Mucosa of rectum (tissue), 2 donors: Measurements from ENCODE around the gene KRTAP13-4.

Experiments used
- H3K27ac ChIP-seq, 2 donors: one replicate each; pipeline ENCODE4 v1.7.0; 2013; ENCODE audit warnings: inconsistent platforms in 2 of 2, low read depth in 2 of 2, low read length in 2 of 2
- H3K27me3 ChIP-seq, 2 donors: one replicate each; pipeline ENCODE4 v1.7.0; 2013; ENCODE audit warnings: low read length in 2 of 2; ENCODE audit not compliant: control insufficient read depth in 2 of 2, insufficient read depth in 2 of 2
- H3K36me3 ChIP-seq, 2 donors: one replicate each; pipeline ENCODE4 v1.7.0; 2013; ENCODE audit warnings: low read length in 2 of 2; ENCODE audit not compliant: control insufficient read depth in 2 of 2, insufficient read depth in 2 of 2
- H3K4me1 ChIP-seq, 2 donors: one replicate each; pipeline ENCODE4 v1.7.0; 2013; ENCODE audit warnings: low read length in 2 of 2, mild to moderate bottlenecking in 1 of 2; ENCODE audit not compliant: control insufficient read depth in 2 of 2, insufficient read depth in 2 of 2
- H3K4me3 ChIP-seq, 2 donors: one replicate each; pipeline ENCODE4 v1.7.0; 2013; ENCODE audit warnings: low read length in 2 of 2
- H3K9ac ChIP-seq, 2 donors: one replicate each; pipeline ENCODE4 v1.7.0; 2013; ENCODE audit warnings: low read length in 2 of 2, low read depth in 1 of 2, mild to moderate bottlenecking in 1 of 2
- H3K9me3 ChIP-seq, 2 donors: one replicate each; pipeline ENCODE4 v1.7.0; 2013; ENCODE audit warnings: low read length in 2 of 2; ENCODE audit not compliant: control insufficient read depth in 2 of 2
- donor health status: healthy.
- donor health status: Normal muscosa, but diverticular disease.

Gene KRTAP13-4, protein sequence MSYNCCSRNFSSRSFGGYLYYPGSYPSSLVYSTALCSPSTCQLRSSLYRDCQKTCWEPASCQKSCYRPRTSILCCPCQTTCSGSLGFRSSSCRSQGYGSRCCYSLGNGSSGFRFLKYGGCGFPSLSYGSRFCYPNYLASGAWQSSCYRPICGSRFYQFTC

DNA sequence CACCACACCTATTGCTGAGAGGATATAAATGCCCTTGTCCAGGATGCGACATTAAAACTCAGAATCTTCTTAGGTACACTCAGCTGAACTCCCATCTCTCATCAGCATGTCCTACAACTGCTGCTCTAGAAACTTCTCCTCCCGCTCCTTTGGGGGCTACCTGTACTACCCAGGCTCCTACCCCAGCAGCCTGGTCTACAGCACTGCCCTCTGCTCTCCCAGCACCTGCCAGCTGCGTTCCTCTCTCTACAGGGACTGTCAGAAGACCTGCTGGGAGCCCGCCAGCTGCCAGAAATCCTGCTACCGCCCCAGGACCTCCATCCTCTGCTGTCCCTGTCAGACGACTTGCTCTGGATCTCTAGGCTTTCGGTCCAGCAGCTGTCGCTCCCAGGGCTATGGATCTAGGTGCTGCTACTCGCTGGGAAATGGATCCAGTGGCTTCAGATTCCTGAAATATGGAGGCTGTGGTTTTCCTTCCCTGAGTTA lies at the start of gene KRTAP13-4:
Gene KRTAP13-4 (plus strand): TSS at position 51 of the 486 bp plus-strand sequence. CDS start 56 bp downstream, at position 107.
- H3K27me3 ChIP-seq, result no peaks in the 10 kb centered on the region
- H3K36me3 ChIP-seq, result no peaks in the 10 kb centered on the region
- H3K9ac ChIP-seq, result no peak within 1 kb of the TSS
- H3K4me1 ChIP-seq, result no peaks in the 10 kb centered on the region
- H3K4me3 ChIP-seq, result no peak within 1 kb of the TSS
- H3K27ac ChIP-seq, result no peak within 1 kb of the TSS
- no peaks in the 10 kb centered on the region for H3K9me3 ChIP-seq

DNA sequence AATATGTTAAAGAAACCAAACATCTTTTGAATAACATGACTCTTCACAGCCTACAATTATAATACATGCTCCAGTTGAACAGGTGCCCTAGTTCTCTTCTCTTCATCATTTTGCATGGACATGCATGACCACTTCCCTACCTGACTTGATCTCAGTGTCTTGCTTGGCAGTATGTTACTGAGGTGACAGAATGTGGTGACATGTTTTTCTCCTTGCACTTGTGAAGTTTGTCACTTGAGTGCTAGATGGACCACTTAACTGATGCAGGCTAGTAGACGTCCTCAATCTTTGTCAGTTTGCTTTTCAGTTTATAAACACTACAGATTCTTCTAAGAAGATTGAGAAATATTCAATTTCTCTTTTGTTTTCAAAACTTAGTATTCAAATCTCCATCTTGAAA lies 47.8 kb upstream of the KRTAP13-4 start:
- Histone ChIP-seq H3K9me3 (no peaks in the 10 kb centered on the region), H3K9ac (no peak overlapping the region), H3K4me3 (no peak overlapping the region), H3K27ac (no peak overlapping the region), H3K4me1 (no peaks in the 10 kb centered on the region), H3K27me3 (no peaks in the 10 kb centered on the region), H3K36me3 (no peaks in the 10 kb centered on the region)

DNA sequence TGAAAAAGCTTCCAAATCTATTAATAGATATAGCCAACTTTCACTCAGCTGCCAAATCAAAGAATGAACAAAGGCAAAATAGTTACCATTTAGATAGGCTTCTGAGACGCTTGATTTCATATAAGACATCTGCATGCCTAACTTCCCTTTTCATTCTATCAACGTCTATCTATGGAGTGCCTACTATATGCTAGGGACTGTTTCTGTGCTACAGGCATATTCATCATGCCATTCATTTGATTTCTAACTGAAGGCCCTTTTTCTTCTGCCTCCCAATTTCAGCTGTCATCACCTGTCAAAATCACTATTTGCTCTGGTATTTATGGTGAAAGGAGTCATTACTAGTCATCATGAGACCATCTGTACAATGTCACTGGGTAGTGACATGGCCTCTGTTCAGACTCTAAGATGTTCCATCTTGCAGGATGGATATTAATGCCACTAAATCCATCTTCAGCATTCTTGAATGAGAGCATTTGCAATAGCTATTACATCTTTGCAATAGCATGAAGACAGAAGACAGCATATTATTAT lies 38.5 kb upstream of the KRTAP13-4 start:
- H3K9ac ChIP-seq, result no peak overlapping the region

DNA sequence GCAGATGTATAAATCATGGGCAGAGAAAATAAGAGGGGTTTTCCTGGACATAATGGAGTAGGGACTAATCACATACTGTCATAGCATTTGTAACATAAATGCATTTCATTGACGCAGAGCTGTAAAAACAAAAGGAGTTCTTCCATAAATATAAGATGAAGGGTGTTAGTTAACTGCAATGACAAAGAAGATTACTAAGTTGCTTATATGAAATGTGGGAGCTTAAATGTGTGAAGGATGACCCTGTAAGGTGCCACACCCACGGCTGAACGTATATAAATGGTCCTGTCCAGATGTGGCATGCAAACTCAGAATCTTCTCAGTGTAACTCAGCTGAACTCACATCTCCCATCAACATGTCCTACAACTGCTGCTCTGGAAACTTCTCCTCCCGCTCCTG lies 34.3 kb upstream of the KRTAP13-4 start, which contains the start of gene KRTAP13-1:
Gene KRTAP13-1 (plus strand): TSS at position 301 of the 400 bp plus-strand sequence. CDS start 56 bp downstream, at position 357.
- H3K27ac ChIP-seq, result no peak within 1 kb of the TSS
- H3K4me1 ChIP-seq, result no peaks in the 10 kb centered on the region

More for the DNA sequence above, 38.5 kb upstream of the KRTAP13-4 start:
- Histone ChIP-seq H3K4me1 (no peaks in the 10 kb centered on the region), H3K4me3 (no peak overlapping the region), H3K27me3 (no peaks in the 10 kb centered on the region), H3K9me3 (no peaks in the 10 kb centered on the region), H3K27ac (no peak overlapping the region), H3K36me3 (no peaks in the 10 kb centered on the region)

DNA sequence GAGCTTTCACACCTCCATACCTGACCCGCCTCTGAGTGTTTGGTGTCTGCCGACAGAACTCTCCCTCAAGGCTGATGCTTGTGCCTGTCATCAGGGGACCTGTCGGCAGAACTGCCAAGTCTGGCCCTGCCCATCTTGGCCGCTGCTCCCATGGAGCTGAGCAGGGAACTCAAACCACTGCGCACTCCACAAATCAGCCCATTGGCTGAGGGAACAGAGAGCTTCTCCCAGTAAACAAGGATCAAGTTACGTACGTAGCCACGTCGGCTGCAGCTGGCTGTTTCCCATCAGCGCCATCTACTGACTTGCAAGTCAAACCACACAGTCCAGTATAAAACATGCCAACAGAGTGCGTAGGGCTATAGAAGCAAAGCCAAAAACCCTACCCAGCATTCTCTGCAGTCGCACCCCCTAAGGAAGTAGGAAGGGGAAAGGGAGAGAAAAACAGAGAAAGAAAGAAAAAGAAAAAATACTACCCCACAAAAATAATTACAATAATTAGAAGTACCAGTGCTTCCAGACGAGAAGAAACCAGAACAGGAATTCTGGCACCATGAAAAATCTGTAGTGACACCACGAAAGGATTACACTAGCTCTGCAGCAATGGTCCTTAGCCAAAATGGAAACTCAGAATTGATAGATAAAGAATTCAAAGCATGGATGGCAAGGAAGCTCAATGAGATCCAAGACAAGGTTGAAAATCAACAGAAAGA lies 21.1 kb upstream of the KRTAP13-4 start:
- Histone ChIP-seq H3K27ac (no peak overlapping the region), H3K27me3 (no peaks in the 10 kb centered on the region), H3K4me1 (no peaks in the 10 kb centered on the region), H3K9ac (no peak overlapping the region), H3K36me3 (no peaks in the 10 kb centered on the region), H3K4me3 (peak overlapping the region; percentile 9 to 50), H3K9me3 (no peaks in the 10 kb centered on the region)

More for the DNA sequence above, 34.3 kb upstream of the KRTAP13-4 start, which contains the start of gene KRTAP13-1:
- no peak within 1 kb of the TSS for H3K4me3 ChIP-seq
- no peaks in the 10 kb centered on the region for H3K9me3 ChIP-seq
- no peaks in the 10 kb centered on the region for H3K36me3 ChIP-seq
- H3K27me3 ChIP-seq, result no peaks in the 10 kb centered on the region
- no peak within 1 kb of the TSS for H3K9ac ChIP-seq

DNA sequence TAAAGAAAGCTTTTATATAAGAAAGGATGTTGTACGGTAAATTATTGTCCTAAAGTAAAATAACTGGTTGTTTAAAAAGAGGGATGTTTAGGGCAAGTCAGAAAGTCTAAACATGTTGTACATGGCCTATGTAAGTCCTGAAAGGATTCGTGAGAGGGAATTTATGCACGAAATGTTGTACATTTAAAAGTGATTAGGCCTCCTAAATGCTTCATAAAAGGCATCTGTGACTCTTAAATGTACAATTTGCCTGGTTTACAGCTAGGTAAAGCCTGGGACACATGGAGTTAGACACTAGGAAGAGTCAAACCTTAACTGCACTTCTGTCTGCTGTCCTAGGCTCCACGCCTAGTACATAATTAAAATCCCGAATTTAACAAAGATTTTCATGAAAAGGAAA lies 14.0 kb upstream of the KRTAP13-4 start:
- no peaks in the 10 kb centered on the region for H3K4me1 ChIP-seq
- H3K4me3 ChIP-seq, result no peak overlapping the region
- H3K9me3 ChIP-seq, result no peaks in the 10 kb centered on the region
- H3K36me3 ChIP-seq, result no peaks in the 10 kb centered on the region
- no peak overlapping the region for H3K9ac ChIP-seq
- no peaks in the 10 kb centered on the region for H3K27me3 ChIP-seq
- no peak overlapping the region for H3K27ac ChIP-seq

DNA sequence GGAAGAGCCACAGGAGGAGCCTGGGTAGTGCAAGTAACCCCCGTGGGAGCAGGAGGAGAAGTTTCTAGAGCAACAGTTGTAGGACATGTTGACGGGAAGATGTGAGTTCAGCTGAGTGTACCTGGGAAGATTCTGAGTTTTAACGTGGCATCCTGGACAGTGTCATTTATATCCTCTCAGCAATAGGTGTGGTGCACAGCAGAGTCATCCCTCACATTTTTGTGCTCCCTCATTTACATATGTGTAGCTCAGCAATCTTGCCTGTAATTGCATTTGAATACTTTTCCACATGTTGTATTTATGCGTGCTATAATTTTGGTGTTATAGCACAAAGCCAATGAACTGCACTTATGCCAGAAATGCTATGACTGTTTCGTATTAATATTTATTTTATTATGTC lies 4.2 kb upstream of the KRTAP13-4 start, which contains the start of gene KRTAP13-3:
Gene KRTAP13-3 (minus strand): TSS at position 101 of the 400 bp plus-strand sequence. CDS start 14 bp downstream, at position 87.
- Histone ChIP-seq H3K9me3 (no peaks in the 10 kb centered on the region), H3K4me1 (no peaks in the 10 kb centered on the region), H3K27me3 (no peaks in the 10 kb centered on the region), H3K4me3 (no peak within 1 kb of the TSS), H3K9ac (no peak within 1 kb of the TSS), H3K36me3 (no peaks in the 10 kb centered on the region), H3K27ac (no peak within 1 kb of the TSS)

DNA sequence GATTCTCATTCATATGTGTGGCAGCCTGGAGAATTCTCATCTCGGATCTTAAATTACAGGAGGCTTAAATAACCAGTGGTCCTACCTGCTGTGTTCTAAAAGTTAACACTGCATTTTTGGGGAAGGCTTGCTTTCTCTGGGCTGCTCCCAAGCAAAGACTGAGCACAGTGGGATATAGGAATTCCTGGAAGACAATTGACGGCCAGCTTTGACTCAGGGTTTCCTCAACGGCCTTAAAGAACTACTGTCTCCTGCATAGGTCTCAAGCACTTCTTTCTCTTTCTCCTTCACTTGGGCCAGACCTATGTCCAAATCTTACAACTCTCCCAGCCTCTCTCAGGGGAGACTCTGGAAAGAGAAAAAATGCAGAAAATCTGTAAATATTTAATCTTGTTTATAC lies 3.3 kb upstream of the KRTAP13-4 start:
- Histone ChIP-seq H3K27me3 (no peaks in the 10 kb centered on the region), H3K9me3 (no peaks in the 10 kb centered on the region), H3K4me1 (no peaks in the 10 kb centered on the region), H3K27ac (no peak overlapping the region), H3K36me3 (no peaks in the 10 kb centered on the region), H3K4me3 (no peak overlapping the region), H3K9ac (no peak overlapping the region)

DNA sequence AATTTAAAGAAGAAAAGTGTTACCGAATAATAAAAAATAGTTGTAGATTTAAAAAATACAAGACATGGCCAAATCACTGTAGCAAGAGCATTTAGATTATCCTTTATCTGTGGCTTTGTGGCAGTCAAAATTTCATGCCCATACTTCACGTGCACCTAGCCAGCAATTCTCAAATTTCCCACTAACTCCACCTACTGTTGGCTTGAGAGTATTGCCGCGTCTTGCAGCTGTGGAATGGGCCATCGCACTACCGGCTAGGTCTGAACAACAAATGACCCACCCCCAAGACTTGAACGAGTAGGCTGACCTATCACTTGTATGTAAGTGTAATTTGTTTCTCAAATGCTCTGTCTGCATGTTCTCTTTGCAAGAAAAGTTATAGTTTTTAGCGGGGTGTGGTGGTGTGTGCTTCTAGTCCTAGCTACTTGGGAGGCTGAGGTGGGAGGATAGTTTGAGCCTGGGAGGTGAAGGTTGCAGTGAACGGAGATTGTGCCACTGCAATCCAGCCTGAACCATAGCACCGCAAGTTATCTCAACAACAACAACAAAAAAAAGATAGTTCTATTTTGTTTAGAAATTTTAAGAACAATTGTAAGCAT lies 4.1 kb downstream of the KRTAP13-4 start:
- H3K27ac ChIP-seq, result no peak overlapping the region
- H3K36me3 ChIP-seq, result no peaks in the 10 kb centered on the region
- H3K4me3 ChIP-seq, result no peak overlapping the region
- H3K4me1 ChIP-seq, result no peaks in the 10 kb centered on the region
- no peak overlapping the region for H3K9ac ChIP-seq
- no peaks in the 10 kb centered on the region for H3K27me3 ChIP-seq
- no peaks in the 10 kb centered on the region for H3K9me3 ChIP-seq
